Non-pigmented ciliary epithelial cell (primary cell): ENCODE data around the gene DNAL1.

Experiments used
- DNase-seq: peaks from one replicate; pipeline ENCODE4 v3.0.0-alpha.2; 2010; ENCODE audit warnings: low read depth

The DNAL1 gene

DNA sequence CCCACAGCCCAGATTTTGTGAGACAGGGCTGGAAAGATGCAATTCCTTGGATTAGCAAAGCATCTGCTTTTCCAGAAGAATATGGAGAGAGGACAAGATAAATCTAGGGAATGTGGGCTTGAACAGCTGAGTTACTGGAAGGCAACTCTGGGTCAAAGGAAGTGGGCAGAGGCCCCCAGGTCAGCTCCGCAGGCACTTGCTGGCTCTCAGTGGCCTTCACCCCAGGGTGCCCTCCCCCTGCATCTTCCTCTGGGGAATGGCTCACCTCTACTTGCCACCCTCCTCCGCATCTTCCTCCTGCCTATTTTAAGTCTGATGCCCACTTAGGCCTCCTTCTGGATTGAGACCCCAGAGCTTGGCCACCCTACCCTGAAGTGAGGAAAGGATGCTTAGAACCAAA, 79.9 kb downstream of the DNAL1 start:
- no peak for DNase-seq

- no peak for DNase-seq
Observed at GRCh38 chr14:73725116-73726024, 80.6 kb downstream of the DNAL1 start.

DNA sequence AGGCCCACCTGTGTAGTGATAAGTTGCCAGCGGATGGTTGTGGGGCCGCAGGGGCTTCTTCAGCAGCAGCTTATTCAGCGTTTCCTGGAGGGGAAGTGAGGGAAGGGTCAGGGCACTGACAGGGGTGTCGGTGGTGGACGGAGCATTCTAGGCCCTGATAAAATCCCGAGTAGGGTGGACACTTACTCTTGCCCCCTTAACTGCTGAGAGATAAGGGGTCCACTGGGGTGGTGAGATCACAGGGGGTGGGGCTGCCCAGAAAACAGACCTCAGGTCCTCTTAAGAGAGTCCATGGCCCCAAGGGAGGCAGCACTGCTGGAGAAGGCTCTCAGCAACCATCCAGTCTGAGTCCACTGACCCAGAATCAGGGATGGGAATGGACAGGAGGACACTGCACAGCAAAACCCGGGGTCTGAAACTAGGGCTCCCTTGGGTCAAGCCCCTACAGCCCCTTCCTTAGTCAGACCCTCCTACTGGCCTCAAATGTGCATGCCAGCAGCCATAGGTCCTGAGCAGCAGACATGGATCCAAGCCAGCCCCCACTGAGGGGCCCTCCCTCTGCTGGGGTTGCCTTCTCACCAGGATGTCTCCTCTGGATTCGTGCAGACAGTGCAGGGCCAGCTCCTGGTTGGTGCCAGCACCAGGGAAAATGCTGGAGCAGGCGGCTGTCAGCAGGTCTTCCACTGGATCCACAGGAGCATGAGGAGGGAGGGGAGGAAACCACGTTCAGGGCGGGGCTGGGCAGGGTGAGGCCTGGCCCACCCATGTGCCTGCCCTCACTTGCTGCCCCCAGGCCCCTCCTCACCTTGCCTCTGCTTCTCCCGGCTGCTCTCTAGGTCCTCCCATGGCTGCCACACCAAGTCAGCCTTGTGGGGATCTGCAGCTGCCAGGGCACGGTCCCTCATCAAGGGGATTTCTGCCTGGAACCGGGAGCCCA, 81.5 kb downstream of the DNAL1 start:
- no peak for DNase-seq

DNA sequence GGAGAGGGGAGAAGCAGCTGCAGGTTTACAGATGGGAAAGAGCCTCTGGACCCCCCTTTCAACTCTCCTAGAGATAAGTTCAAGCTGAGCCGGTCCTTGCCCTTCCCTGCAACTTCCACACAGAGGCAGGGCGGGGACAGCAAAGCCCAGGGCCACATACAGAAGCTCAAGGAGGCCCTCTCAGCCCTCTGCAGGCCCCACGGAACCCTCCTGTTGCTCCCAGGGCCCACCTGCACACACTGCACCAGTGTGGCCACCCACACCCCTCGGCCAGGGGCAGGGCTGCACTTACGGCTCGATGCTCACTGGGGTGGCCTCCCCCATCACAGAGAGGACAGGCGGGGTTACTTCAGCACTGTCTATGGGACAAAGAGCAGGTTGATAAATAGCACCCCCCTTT, 82.4 kb downstream of the DNAL1 start:
- no peak for DNase-seq

GRCh38 chr14:73728717-73729330, 84.0 kb downstream of the DNAL1 start:
- DNase-seq = no peak

GRCh38 chr14:73729556-73730265, 84.9 kb downstream of the DNAL1 start:
- DNase-seq = no peak

- no peak for DNase-seq
Observed at GRCh38 chr14:73731111-73731510, 86.3 kb downstream of the DNAL1 start.

- no peak for DNase-seq
Observed at GRCh38 chr14:73732006-73732405, 87.2 kb downstream of the DNAL1 start.

- no peak for DNase-seq
Observed at GRCh38 chr14:73736842-73737241, 92.1 kb downstream of the DNAL1 start.

DNA sequence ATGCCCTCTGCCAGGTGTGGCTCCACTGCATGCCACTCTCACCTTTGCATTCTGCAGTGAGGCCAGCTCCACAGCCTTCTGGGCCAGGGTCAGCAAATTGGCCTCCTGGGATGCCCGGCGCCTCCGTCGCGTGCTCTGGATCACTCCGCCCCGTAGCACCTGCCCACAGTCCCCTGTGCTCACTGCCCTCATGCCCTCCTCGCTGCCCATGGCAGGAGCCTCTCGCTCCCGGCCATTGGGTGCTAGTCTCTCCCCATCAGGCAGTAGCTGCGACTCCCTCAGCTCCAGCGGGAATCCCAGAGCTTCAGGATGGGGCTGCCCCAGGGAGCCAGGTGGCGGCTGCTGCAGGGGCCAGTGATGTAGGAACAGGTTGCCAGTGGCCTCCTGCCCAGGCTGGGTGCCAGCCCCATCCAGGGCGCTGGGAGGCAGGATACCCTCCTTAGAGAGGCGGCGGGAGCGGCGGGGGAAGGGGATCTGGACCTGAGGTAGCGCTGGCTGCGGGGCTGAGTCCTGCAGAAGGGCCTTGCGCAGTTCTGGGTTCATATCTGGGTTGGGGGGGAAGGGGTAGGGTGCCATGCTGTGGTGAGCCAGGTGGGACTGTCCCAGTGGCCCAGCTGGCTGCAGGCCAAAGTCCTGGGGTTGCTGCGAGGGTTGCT, 93.9 kb downstream of the DNAL1 start:
- no peak for DNase-seq

DNA sequence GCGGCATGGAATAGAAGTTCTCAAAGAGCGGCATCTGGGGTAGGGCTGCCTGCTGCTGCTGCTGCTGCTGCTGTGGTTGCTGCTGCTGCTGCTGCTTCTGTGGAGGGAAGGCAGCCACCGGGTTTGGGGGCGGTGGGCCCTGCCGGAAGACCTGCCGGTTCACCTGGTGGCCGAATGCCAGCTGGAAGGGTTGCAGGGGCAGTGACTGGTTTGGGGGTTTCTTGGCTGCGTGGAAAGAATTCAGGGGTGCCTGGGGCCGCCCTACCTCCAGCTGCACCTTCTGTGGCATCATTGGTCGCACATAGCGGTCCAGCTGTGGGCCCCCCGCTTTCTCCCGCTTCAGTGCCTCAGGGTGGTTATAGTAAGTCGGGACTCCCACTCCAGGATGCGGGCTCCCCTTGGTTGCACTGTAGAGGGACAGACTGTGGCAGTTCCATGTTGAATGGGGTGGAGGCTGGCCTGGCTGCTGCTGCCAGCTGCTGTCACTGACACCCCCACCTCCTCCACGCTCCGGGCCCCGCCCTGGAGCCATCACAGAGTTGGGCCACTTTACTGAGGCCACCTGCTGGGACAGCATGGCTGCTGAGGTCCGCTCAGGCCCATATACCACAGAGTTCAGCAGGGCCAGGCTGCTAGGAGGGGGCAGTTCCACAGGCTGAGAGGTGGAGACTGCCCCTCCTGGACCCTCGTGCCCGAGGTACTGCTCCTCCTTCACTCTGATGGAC, 94.5 kb downstream of the DNAL1 start:
- no peak for DNase-seq

DNA sequence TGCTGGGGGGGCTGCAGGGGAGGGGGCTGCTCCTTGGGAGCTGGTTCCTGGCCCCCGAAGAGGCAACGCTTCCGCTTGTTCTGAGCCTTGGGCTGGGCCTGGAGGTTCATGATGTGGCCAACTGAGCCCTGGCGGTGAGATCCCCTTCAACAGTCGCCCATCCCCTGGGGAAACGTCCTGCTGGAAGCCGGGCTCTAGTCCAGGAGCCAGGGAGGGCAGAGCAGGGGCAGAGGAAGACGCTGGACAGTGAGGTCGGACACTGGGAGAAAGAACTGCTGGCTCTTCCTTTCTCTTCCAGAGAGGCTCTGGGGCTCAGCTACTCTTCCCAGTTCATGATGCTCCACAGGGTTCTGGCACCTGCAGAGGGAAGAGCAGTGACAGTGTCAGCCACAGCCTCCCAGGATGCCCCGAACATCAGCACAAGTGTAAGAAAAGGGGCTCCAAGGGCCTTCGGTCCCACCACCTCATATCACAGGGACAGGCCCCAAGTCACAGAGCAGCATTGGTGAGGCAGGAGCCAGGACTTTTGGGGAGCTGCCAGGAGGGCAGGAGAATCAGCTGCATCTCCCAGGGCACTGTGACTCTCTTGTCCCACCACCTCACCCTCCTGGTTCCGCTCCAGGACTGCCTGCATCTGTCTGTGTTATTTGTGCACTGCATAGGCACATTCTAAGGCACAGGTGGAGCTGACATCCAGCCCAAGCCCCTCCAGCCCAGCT, 95.3 kb downstream of the DNAL1 start:
- no peak for DNase-seq

DNA sequence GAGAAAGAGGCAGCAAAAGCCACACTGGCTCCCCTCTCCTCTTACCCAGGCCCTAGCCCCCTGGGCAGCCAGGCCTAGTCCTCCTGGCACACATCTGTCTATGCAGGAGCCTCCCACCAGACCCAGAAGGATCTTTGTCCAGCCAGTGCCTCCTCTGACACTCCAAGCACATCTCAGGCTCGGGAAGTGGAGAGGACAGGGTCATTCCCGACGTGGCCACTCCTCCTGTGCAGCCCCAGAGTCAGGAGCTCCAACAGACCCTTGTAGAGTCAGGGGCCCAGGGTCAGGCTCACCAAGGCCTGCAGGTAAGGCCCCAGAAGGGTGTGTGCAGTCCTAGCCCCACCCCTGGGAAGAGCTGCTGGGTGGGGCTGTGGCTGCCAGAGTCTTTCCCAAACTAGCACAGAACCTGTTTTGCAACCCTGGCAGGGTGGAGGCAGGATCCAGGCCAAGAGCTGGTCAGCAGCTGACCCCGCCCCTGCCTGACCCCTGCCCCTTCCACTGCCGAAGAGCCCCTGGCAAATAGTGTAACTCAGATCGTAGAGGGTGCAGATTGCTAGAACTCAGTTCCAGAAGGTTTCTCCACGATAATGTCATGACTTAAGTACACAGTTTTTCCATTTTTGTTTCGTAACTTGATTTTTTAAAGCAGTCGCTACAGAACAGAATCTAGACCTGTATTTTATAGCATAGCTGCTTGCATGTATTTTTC, 96.0 kb downstream of the DNAL1 start:
- no peak for DNase-seq

DNA sequence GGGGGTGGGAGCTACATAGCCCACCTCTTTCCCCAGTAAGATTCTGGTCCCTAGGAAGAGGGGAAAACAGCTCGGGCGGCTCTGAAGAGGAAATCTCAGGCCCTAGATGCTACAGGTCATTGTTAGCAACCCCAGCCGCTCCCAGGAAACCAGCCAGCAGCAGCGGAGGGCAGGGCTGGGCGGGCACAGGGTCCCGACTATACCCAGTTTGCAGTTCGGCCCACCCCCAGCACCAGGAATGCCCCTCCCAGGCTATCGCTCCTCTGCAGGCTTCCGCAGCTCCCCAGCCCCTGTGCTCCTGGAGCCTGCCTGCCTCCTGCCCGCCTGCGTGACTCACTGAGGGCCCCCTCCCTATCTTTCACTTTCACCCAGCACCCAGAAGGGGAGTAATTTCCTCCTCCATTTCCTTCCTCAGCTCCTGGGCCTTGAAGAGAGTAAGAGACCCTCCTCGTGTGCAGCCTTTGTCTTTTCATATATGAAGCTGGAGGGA, 96.6 kb downstream of the DNAL1 start:
- DNase-seq = no peak

DNA sequence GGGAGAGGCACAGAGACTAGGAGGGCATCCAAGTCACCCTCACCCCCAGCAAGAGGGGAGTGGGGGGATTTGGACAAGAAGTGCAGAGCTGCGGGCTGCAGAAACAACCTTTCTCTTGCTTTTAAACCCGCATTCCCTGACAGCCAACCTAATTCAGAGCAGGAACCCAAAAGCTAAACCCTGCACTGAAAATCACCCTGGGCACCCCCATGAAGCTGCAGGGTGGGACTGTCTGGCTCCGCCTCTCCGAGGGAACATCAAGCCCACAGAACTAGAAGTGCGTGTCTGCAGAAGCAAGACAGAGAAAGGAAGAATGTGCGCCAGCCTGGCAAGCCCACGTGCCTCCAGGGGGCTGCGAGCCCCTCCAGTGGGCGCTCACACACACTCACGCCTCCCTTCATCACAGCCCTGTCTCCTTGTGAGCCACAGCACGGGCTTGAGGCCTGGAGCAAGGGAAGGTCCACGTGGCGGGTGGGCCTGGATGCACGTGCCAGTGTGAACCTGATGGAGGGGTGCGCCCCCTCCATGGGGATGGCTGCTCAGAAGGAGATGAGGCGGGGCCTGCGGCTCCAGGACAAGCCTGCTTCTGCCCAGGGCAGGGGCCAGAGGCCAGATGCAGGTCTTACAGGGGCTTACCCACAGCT, 97.2 kb downstream of the DNAL1 start:
- no peak for DNase-seq

- DNase-seq = no peak
Observed at GRCh38 chr14:73742520-73743238, 97.9 kb downstream of the DNAL1 start.

DNA sequence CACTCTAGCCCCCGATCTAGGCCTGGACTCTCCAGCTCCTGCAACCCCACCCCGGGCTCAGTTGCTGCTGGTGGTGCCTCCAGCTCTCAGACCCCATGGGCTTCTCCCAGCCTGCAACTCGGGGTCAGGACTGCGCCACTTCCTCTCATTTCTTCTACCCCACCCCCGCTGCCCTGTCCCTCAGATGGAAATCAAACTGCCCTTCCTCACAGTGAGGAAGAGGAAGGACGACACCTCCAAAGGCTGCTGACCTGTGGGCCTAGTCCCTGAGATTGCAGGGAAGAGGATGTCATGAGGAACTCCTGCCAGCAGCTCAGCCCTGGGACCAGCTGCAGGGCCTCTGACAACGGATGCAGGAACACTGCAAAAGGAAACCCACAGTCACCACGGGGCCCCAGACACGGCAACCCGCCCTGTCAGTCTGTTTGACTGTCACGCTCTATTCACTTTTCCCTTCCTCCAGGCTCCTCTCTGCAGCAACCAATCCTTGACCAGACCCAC, 98.7 kb downstream of the DNAL1 start:
- no peak for DNase-seq
